Testis (tissue), 3 donors: ENCODE data around the gene PLEKHG4B. TPM values are rescaled to one million over a fixed set of nuclear protein-coding genes. Genes with fewer than 3 reads are reported as not detected.
"Not testable (repeated sequence)": the region's sequence is repeated elsewhere in the genome, so short reads cannot be mapped to it uniquely, and the experiment has no call there.

Experiments used
- DNase-seq: peaks from one replicate; pipeline ENCODE4 v3.0.0-alpha.2; 2019
- H3K27ac ChIP-seq, 2 donors: fragments of 200-600 bp; sonication (generic); one replicate each; pipeline ENCODE4 v1.5.1; 2019
- H3K27me3 ChIP-seq: fragments of 200-600 bp; sonication (generic); one replicate; pipeline ENCODE4 v1.5.1; 2019
- H3K36me3 ChIP-seq: fragments of 200-600 bp; sonication (generic); one replicate; pipeline ENCODE4 v1.5.1; 2017; ENCODE audit warnings: low read depth; ENCODE audit errors: missing control alignments
- H3K4me1 ChIP-seq: fragments of 200-600 bp; sonication (generic); one replicate; pipeline ENCODE4 v1.5.1; 2019
- H3K4me3 ChIP-seq, 2 donors: fragments of 200-600 bp; sonication (generic); one replicate each; pipeline ENCODE4 v1.5.1; 2017 to 2019
- H3K9me3 ChIP-seq: fragments of 200-600 bp; sonication (generic); one replicate; pipeline ENCODE4 v1.5.1; 2017
- CTCF ChIP-seq, 3 experiments: fragments of 450-650 bp in 2 of 3; fragments of 200-600 bp in 1 of 3; sonication (generic) in 1 of 3; IDR thresholded peaks; one replicate each; pipeline ENCODE4 v1.5.1; 2016 to 2019; ENCODE audit warnings: antibody characterized with exemption in 3 of 3, mild to moderate bottlenecking in 2 of 3, moderate library complexity in 1 of 3
- POLR2A ChIP-seq: fragments of 450-650 bp; IDR thresholded peaks from one replicate; pipeline ENCODE4 v1.6.1; 2017; ENCODE audit warnings: antibody characterized with exemption, mild to moderate bottlenecking, moderate library complexity
- WGBS, 2 donors: methylation state at CpG; one replicate each; pipeline ENCODE4 v1.1.5; 2018; 5-methylcytosine and 5-hydroxymethylcytosine counted together
- intact Hi-C: fragments of 100-400 bp; cut with DNase I; formaldehyde crosslinking; loops from one replicate; pipeline ENCODE4 v1.15.1; 2023; ENCODE audit warnings: low total_unique reads
- polyA plus RNA-seq: library from polyadenylated mRNA; stranded (reverse); fragments of 350-450 nt; fragmentation: Illumina TruSeq; extraction: RNeasy Lipid Tissue Mini Kit (QIAGEN cat#74804); gene quantifications from one replicate; pipeline ENCODE4 v1.2.3, GENCODE V29; 2014; ENCODE audit warnings: low read depth, low replicate concordance; ENCODE audit not compliant: insufficient read depth
- total RNA-seq, 2 donors: library from RNA; depleted of rRNA; stranded (reverse); fragments of >200 nt; gene quantifications; one replicate each; pipeline ENCODE4 v1.2.3, GENCODE V29; 2016

Gene PLEKHG4B
- total and polyA plus RNA-seq, 3 donors from 2014 or later, result 3.2 to 6.9 (median 6.0) TPM

GRCh38 chr5:213803-214395, 121.9 kb downstream of the PLEKHG4B start:
- TF ChIP-seq CTCF (IDR thresholded peaks at IDR 0.05) (no peak), POLR2A (no peak)
- H3K4me1 ChIP-seq, result no peaks in the 10 kb centered on the region
- H3K36me3 ChIP-seq, result no peaks in the 10 kb centered on the region
- H3K27me3 ChIP-seq, result no peaks in the 10 kb centered on the region
- 92 to 93% methylated on average over 12 of the region's 12 CpGs for WGBS, 2 donors
- intact Hi-C loops, result no loop called here
- no peak overlapping the region for H3K27ac ChIP-seq
- H3K4me3 ChIP-seq, result no peak overlapping the region
- H3K9me3 ChIP-seq, result no peaks in the 10 kb centered on the region
- DNase-seq, result no peak

DNA sequence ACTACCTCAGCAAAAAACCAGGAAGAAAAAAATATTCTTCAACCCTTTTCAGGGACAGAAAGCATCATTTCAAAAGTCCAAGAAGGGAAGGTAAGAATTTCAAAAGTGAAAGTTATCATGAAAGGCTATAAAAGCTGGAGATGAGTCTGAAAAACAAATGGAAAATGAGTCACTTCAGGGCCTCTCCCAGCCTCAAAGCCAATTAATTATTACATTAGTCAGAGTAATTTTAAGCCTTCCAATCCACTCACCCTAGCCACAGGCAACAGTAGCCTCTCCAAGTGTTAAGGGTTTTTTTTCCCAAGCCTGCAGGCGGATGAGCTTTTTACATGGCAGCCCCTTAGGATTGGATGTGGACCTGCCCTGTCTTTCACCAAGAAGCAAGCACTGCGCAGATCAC, 123.3 kb downstream of the PLEKHG4B start:
- WGBS, 2 donors, result 93 to 96% methylated on average over 2 of the region's 2 CpGs
- intact Hi-C loops, H3K27ac ChIP-seq, H3K36me3 ChIP-seq, H3K9me3 ChIP-seq, H3K4me3 ChIP-seq, H3K4me1 ChIP-seq, H3K27me3 ChIP-seq, DNase-seq: not testable (repeated sequence)

GRCh38 chr5:216076-216475, 124.1 kb downstream of the PLEKHG4B start:
- H3K27me3 ChIP-seq, H3K36me3 ChIP-seq, intact Hi-C loops, H3K4me3 ChIP-seq, H3K9me3 ChIP-seq, H3K4me1 ChIP-seq, H3K27ac ChIP-seq, DNase-seq: not testable (repeated sequence)
- WGBS, 2 donors, result 89 to 94% methylated on average over 8 to 9 of the region's 10 CpGs

GRCh38 chr5:217494-218456, 125.8 kb downstream of the PLEKHG4B start, which contains the start of the genes CCDC127 and SDHA:
CCDC127 (minus strand) TSS chr5:218153; CDS start chr5:216849, 1,304 bp downstream.
SDHA (plus strand) TSS chr5:218320; CDS start chr5:218356, 36 bp downstream.
- DNase-seq, result peak; percentile 96
- H3K27me3 ChIP-seq, H3K9me3 ChIP-seq, H3K4me1 ChIP-seq, H3K36me3 ChIP-seq, intact Hi-C loops: not testable (repeated sequence)
- Histone ChIP-seq H3K4me3 (peak within 1 kb of the TSS; percentile 92 to 97), H3K27ac (peak within 1 kb of the TSS; percentile 74 to 89)
- peak; percentile 33 to 62 (median 39) for TF ChIP-seq CTCF (IDR thresholded peaks at IDR 0.05)
- peak; percentile 62 for TF ChIP-seq POLR2A
- WGBS, 2 donors, result 1 to 2% methylated on average over 21 to 67 of the region's 75 CpGs

GRCh38 chr5:218457-219291, 126.7 kb downstream of the PLEKHG4B start:
- intact Hi-C loops, result no loop called here
- Histone ChIP-seq H3K9me3 (no peaks in the 10 kb centered on the region), H3K27me3 (no peaks in the 10 kb centered on the region), H3K4me3 (peak overlapping the region; percentile 92 to 97), H3K36me3 (no peaks in the 10 kb centered on the region), H3K4me1 (peaks cover 4% of the 10 kb centered on the region), H3K27ac (peak overlapping the region; percentile 74 to 89)
- WGBS, 2 donors, result 1% methylated on average over 54 of the region's 73 CpGs; no CpG with 5 or more reads in 1 of the 2 donors
- DNase-seq, result peak; percentile 59
- TF ChIP-seq POLR2A (no peak), CTCF (IDR thresholded peaks at IDR 0.05) (no peak)
